SK-MEL-5 (cell line): ENCODE results near the gene QSER1. TPM values are rescaled to one million over a fixed set of nuclear protein-coding genes. Genes with fewer than 3 reads are reported as not detected.
A peak's percentile ranks its signal among the peaks of the same experiment; 100 is the strongest.
"Not testable (repeated sequence)": the region's sequence is repeated elsewhere in the genome, so short reads cannot be mapped to it uniquely, and the experiment has no call there.

Experiments
- DNase-seq: peaks from one replicate; pipeline ENCODE4 v3.0.0-alpha.2; 2016; ENCODE audit warnings: low read depth, low spot score
- in situ Hi-C: cut with HindIII; loops from 2 replicates; pipeline ENCODE4 v1.10.0; 2016; ENCODE audit warnings: low sequenced_read_pairs, high pct_unique_total_duplicates, low pct_unique_long_range_greater_than_20kb
- small RNA-seq, 2 experiments: library from RNA; depleted of rRNA; stranded (forward); fragments of <200 nt; gene quantifications; one replicate each; pipeline ENCODE3, GENCODE V24; 2014
- total RNA-seq: library from RNA; depleted of rRNA; stranded (reverse); fragments of >200 nt; shearing (Covaris generic); gene quantifications from 2 replicates; pipeline ENCODE4 v1.2.3, GENCODE V29; 2014; rRNA removed

The QSER1 gene
- total RNA-seq, 1 experiment from 2014 or later = 21.7 TPM

DNA sequence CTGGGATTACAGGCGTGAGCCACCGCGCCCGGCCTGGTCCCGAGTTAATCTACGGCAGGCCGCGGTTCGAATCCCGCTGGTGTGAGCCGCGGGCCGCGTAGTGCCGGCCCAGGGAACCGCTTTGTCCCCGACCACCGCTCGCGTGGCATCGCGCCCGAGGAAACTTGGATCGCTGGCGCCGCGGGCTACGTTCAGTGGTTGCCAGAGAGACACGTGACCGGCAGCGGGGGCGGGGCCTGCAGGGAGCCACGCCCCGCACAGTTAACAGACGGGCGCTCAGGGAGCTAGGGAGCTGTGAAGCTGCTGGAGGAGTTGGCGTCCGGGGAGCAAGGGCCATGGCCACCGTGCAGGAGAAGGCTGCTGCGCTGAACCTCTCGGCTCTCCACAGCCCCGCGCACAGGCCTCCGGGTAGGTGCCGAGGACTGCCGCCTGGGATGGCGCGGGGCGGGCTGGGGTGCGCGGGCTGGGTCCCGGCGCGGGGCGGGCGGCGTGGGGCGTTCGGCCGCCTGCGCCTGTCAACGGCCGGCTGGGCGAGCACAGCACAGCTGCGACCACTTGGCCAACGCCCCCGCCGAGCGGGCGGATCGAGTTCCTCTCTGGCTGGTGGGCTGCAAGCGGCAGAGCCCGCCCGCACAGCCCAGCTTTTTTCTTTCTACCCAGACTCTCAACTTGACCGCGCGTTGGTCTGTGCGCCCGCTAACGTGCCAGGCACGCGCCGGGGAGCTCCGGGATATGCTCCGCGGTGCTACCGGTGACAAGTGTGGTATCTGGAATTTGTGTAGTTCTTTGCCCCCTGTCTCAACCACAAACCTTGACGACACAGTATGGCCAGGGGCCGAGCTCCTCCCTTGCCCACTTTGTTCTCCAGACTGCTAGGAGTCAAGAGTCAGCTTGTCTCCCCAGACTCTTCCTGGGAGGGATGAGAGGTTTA, 123.3 kb downstream of the QSER1 start, which contains the start of gene DEPDC7:
Gene DEPDC7, plus strand, starts transcription at position 258 of the 931 bp plus-strand sequence. Its CDS starts 78 bp downstream, at position 336.
- peak; percentile 70 for DNase-seq
- in situ Hi-C loops = no loop called here

GRCh38 chr11:33016654-33017053, 124.0 kb downstream of the QSER1 start:
- in situ Hi-C loops = no loop called here
- DNase-seq = no peak

GRCh38 chr11:33017478-33017877, 124.9 kb downstream of the QSER1 start:
- in situ Hi-C loops = no loop called here
- DNase-seq = no peak

DNA sequence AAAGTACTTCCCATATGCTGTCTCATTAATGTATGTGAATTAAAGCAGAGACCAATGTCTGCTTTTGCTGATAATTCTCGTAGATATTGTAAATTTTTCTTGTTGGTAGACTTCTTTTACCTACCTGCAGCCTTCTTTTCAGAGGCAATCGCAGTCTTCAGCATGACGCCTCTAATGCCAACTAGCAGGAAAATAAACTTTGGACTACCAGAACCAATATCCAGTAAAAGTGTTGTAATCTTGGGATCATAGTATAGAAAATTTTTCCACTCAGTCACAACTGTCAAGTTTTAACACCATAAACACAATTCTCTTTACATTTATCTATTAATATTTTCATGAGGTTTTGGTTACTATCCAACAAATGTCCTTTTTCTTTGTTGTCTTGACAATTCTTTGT, 125.4 kb downstream of the QSER1 start:
- no peak for DNase-seq
- in situ Hi-C loops = no loop called here

DNA sequence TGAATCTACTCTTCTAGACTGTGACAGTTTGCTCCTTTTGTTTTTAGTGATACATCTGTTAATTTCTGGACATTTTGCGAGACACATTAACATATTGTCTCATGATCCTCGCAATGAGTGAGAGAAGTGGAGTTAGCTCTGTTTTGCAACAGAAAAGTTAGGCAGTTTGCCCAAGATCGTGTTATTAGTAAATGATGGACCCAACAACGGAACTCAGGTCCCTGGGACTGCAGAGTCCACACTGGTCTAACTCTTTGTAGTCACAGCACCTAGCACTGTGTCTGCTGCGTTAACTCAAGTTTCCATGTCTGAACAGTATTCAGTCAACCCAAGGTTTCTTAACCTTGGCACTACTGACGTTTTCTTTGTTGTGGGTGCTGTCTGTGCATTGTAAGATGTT, 126.2 kb downstream of the QSER1 start:
- in situ Hi-C loops = no loop called here

DNA sequence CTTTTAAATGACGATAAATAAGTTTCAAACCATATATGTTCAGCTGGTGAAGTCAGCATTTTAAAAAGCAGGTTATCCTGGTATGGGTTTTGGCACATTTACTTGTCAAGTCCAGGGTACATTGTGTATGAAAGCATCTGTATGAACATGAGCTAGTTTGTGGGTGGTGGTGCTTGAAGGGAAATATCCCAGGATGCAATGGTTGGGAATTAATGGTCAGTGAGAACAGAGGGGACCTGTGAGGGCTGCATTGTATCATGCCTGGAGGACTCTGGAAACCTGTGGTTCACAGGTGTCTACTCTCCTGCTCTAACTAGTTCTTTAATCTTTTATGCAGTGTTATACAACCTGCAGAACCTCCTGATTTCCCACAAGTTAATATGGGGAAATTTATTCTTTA, 128.9 kb downstream of the QSER1 start:
- DNase-seq = no peak
- in situ Hi-C loops = no loop called here

More for the DNA sequence above, 126.2 kb downstream of the QSER1 start:
- DNase-seq = no peak

GRCh38 chr11:33021937-33022336, 129.3 kb downstream of the QSER1 start:
- in situ Hi-C loops = no loop called here
- no peak for DNase-seq

- no peak for DNase-seq
- in situ Hi-C loops = no loop called here
Measured at GRCh38 chr11:33025339-33025722, 132.7 kb downstream of the QSER1 start.

DNA sequence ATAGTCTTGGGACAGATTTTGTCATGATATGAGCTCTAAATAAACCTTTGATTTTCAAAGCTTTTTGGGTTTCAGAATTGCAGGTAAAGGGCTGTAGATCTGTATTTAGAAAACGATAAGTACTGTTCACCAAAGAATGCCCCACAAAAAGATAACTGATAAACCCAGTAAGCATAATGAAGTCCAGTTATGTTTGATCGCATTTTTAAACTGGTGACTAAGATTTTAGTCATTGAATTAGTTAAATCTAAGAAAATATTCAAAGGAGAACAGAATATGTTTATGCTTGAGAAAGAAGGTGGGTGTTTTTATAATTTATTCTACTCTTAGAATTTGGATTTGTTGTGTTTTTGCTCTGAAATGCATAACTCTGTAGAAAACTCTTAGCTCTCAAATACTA, 134.6 kb downstream of the QSER1 start:
- no peak for DNase-seq
- in situ Hi-C loops = no loop called here

DNA sequence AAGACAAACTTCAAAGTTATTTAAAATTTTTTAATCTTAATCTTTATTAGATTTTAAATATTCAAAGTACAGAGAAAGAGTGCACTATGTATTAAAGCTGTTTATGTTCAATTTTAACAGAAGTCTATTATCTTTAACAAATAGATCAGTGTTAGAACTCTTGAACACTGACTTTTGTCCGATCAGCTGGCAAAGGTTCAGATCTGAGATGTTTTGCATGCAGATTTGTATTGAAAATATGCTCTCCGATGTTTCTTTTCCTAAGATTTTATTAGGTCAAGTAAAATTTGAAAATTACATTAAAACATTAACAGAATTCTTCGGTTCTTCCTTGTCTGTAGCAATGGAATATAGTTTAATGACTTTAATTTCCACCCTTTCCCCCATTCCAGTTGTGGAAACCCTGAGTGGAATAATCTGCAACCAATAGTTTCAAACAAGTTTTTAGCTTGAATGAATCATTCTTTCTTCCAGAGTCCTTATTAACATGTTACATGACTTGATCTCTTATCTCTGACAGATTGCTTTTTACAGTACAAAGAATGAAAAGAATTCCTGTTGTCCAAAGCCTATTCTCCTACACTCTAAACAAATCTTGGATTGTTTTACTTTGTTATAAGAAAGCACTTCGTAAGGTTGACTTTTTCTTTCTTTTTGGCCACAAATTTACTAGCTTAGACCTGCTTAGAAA, 135.4 kb downstream of the QSER1 start:
- DNase-seq = peak; percentile 33
- in situ Hi-C loops = no loop called here

DNA sequence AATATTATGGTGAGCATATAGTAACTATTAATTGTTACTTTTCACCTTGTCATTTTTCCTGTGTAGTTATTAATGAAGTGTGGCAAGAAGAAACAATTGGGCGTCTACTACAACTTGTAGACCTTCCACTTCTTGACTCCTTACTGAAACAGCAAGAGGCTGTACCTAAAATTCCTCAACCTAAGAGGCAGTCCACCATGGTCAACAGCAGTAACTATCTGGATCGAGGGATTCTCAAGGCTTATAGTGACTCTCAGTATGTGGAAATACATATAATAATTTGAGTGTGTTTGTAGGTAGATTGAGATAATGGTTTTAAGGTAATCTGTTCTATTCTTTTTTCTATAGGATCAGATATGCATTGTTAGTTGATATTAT, 135.9 kb downstream of the QSER1 start:
- in situ Hi-C loops = no loop called here
- no peak for DNase-seq

DNA sequence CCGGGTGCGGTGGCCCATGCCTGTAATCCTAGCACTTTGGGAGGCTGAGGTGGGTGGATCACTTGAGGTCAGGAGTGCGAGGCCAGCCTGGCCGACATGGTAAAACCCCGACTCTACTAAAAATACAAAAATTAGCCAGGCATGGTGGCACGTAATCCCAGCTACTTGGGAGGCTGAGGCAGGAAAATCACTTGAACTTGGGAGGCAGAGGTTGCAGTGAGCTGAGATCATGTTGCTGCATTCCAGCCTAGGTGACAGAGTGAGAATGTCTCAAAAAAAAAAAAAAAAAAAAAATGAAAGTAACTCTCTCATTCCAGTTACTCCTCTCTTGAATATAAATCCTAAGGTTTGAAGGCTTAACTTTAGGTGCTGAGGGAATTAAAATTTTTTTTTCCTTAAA, 136.6 kb downstream of the QSER1 start:
- in situ Hi-C loops, DNase-seq: not testable (repeated sequence)

Small RNAs within 50 kb of the gene (small RNA-seq; reads per million reads assigned to genes)
- gene RF00019 = 0 reads per million in 2 experiments

Other genes starting within 250 kb of the QSER1 start
- not detected in 2 replicates for gene CCDC73, start 98.1 kb upstream of the QSER1 start, total RNA-seq
- gene PRRG4, start 62.9 kb upstream of the QSER1 start, total RNA-seq = 0.18 and 0.29 TPM in 2 replicates
- 4.4 and 6.3 TPM in 2 replicates for gene DEPDC7, start 123.1 kb downstream of the QSER1 start, total RNA-seq
- 10.6 and 11.9 TPM in 2 replicates for gene TCP11L1, start 146.8 kb downstream of the QSER1 start, total RNA-seq